ENCODE results near the gene PTPN14. TPM values are rescaled to one million over a fixed set of nuclear protein-coding genes. Genes with fewer than 3 reads are reported as not detected.

Gene PTPN14
- total RNA-seq, 6 donors from 2014 or later = 15.4 to 42.9 (median 27.0) TPM

DNA sequence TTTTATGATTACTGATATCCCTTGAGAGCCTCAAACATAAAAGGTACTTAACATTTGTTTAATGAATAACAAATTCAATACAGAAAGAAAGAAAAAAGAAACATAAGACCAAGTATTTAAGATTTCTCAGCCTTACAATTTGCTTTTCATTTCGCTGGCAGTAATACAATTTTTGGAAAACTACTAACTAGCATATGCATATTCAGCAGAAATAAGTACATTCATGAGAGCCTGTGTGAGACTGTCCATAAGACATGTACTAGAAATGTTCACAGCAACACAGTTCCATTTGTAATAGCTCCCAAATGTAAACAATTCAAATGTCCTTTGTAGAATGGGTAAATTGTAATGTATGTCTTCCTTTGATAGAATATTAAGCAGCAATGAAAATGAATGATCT lies 119.2 kb downstream of the PTPN14 start:
- no peak for TF ChIP-seq EP300 (IDR thresholded peaks at IDR 0.05)
- TF ChIP-seq, protein P1, sequence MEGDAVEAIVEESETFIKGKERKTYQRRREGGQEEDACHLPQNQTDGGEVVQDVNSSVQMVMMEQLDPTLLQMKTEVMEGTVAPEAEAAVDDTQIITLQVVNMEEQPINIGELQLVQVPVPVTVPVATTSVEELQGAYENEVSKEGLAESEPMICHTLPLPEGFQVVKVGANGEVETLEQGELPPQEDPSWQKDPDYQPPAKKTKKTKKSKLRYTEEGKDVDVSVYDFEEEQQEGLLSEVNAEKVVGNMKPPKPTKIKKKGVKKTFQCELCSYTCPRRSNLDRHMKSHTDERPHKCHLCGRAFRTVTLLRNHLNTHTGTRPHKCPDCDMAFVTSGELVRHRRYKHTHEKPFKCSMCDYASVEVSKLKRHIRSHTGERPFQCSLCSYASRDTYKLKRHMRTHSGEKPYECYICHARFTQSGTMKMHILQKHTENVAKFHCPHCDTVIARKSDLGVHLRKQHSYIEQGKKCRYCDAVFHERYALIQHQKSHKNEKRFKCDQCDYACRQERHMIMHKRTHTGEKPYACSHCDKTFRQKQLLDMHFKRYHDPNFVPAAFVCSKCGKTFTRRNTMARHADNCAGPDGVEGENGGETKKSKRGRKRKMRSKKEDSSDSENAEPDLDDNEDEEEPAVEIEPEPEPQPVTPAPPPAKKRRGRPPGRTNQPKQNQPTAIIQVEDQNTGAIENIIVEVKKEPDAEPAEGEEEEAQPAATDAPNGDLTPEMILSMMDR (IDR thresholded peaks at IDR 0.05) = no peak
- TF ChIP-seq POLR2A (IDR thresholded peaks at IDR 0.05) = no peak
- TF ChIP-seq POLR2AphosphoS5 (IDR thresholded peaks at IDR 0.05) = no peak
- Histone ChIP-seq H3K27me3 (no peaks in the 10 kb centered on the region), H3K4me1 (peaks cover 0 to 7% (median 5%) of the 10 kb centered on the region in 4 donors), H3K27ac (no peak overlapping the region), H3K36me3 (no peaks in the 10 kb centered on the region), H3K9me3 (no peaks in the 10 kb centered on the region), H3K4me3 (no peak overlapping the region)
- no peak for ATAC-seq (ENCODE audit: low FRiP score in 2 of 2)
- DNase-seq = no peak
- 74 to 80% methylated on average over 1 of the region's 1 CpG for WGBS, 2 donors

DNA sequence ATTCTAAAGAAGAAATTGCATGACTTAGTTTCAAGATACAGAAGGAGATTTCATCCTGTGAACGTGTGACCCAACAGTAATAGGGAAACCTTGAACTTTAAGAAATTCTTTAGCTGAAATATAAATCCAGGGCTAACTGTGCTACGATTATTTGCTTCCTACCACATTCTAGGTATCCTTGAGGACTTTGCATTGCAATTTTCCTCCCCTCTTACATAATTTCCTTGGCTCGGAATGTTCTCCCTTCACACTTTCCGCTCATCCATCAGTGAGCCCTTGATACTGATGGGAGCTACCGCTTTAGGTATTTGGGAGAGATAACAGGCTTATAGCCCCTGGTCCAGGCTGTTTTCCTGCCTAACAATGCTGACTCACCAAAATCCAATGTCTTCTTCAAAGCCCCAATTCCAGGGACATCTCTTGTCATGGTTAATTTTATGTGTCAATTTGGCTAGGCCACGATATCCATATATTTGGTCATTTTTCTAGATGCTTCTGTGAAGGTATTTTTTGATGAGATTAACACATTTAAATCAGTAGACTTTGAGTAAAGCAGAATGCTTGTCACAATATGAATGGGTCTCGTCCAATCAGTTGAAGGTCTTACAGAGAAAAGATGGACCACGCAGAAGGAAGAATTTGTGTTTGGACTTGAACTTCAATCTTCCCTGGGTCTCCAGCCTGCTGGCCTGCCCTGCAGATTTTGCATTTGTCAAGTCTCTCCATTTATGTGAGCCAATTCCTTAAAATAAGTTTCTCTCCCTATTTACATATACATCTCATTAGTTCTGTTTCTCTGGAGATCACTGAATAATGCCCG lies 121.2 kb downstream of the PTPN14 start:
- Histone ChIP-seq H3K27me3 (no peaks in the 10 kb centered on the region), H3K9me3 (no peaks in the 10 kb centered on the region), H3K4me1 (peaks cover 0 to 7% (median 5%) of the 10 kb centered on the region in 4 donors), H3K27ac (no peak overlapping the region), H3K4me3 (no peak overlapping the region), H3K36me3 (no peaks in the 10 kb centered on the region)
- WGBS, 2 donors = 91 to 95% methylated on average over 9 of the region's 9 CpGs
- DNase-seq = no peak
- no peak for ATAC-seq (ENCODE audit: low FRiP score in 2 of 2)
- TF ChIP-seq, protein P1 (IDR thresholded peaks at IDR 0.05) = no peak
- TF ChIP-seq POLR2A (IDR thresholded peaks at IDR 0.05) (no peak), EP300 (IDR thresholded peaks at IDR 0.05) (no peak), POLR2AphosphoS5 (IDR thresholded peaks at IDR 0.05) (no peak)

DNA sequence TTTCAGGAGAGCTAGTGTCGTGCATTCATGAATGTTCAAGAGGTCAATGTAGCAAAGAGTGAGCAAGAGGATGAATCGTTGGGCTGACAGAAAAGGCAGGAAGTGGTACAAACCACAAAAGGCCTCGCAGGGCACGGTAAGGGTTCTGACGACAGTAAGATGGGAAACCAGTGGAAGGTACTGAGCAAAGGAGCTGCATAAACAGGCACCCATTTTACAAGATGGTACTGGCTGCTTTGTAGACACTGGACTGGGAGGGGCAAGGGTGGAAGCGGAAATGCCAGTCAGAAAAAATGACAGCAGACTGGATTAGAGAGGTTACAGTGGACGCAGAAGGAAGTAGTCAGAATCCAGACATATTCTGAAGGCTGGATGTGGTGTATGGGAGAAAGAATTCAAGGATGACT lies 123.5 kb downstream of the PTPN14 start:
- H3K9me3 ChIP-seq = no peaks in the 10 kb centered on the region
- peaks cover 0 to 7% (median 5%) of the 10 kb centered on the region in 4 donors for H3K4me1 ChIP-seq
- DNase-seq (peak in 1 of 2 donors; percentile 28), ATAC-seq (ENCODE audit: low FRiP score in 2 of 2) (peak; percentile 52 to 59)
- TF ChIP-seq POLR2A (IDR thresholded peaks at IDR 0.05) (no peak), EP300 (IDR thresholded peaks at IDR 0.05) (no peak), POLR2AphosphoS5 (IDR thresholded peaks at IDR 0.05) (no peak)
- TF ChIP-seq, protein P1 (IDR thresholded peaks at IDR 0.05) = no peak
- H3K36me3 ChIP-seq = no peaks in the 10 kb centered on the region
- H3K27me3 ChIP-seq = no peaks in the 10 kb centered on the region
- no peak overlapping the region for H3K27ac ChIP-seq
- H3K4me3 ChIP-seq = no peak overlapping the region
- WGBS, 2 donors = 47 to 58% methylated on average over 7 of the region's 7 CpGs

DNA sequence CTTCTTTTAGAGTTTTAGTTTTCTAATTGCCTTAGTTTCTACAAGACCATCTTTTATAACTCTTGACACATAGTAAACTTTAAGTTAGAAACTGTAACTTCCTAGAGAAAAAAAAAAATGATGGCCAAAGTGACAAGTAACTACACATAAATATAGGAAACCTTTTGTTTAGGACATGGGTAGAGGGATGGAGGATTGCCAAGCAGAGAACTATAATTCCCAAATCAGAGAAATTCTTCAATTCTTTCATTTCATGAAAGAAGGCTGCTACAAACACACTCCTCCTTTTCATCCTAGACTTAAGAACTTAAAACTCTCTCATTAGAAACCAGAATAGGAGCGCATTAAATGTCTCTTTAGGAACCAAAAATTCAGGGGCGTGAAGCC lies 125.0 kb downstream of the PTPN14 start:
- Histone ChIP-seq H3K27ac (no peak overlapping the region), H3K27me3 (no peaks in the 10 kb centered on the region), H3K4me1 (peaks cover 0 to 7% (median 5%) of the 10 kb centered on the region in 4 donors), H3K36me3 (no peaks in the 10 kb centered on the region), H3K9me3 (no peaks in the 10 kb centered on the region), H3K4me3 (no peak overlapping the region)
- 84 to 86% methylated on average over 2 of the region's 2 CpGs for WGBS, 2 donors
- ATAC-seq (ENCODE audit: low FRiP score in 2 of 2) (no peak), DNase-seq (no peak)
- TF ChIP-seq, protein P1 (IDR thresholded peaks at IDR 0.05) = no peak
- no peak for TF ChIP-seq POLR2A (IDR thresholded peaks at IDR 0.05)
- TF ChIP-seq POLR2AphosphoS5 (IDR thresholded peaks at IDR 0.05) = no peak
- no peak for TF ChIP-seq EP300 (IDR thresholded peaks at IDR 0.05)

Measured in upper lobe of left lung (tissue), 6 donors.